Tibial artery (tissue), 4 donors: ENCODE results near the gene APBB2.
A peak's percentile ranks its signal among the peaks of the same experiment; 100 is the strongest.

Experiments used
- DNase-seq, 2 donors: peaks; one replicate each; pipeline ENCODE4 v3.0.0-alpha.2; 2019
- H3K27ac ChIP-seq, 2 donors: fragments of 200-600 bp; sonication (generic) in 1 of 2; 1 replicate in 1 of 2; 2 replicates in 1 of 2; pipeline ENCODE4 v1.5.1; 2018 to 2019; ENCODE audit warnings: mild to moderate bottlenecking in 1 of 2
- H3K27me3 ChIP-seq, 2 donors: fragments of 200-600 bp; sonication (generic) in 1 of 2; one replicate each; pipeline versions ENCODE4 v1.5.1 to v1.6.0; 2016 to 2019
- H3K36me3 ChIP-seq, 3 donors: fragments of 200-600 bp; sonication (generic) in 2 of 3; one replicate each; pipeline ENCODE4 v1.5.1; 2016 to 2019; ENCODE audit warnings: mild to moderate bottlenecking in 2 of 3
- H3K4me1 ChIP-seq, 4 donors: fragments of 200-600 bp; sonication (generic) in 2 of 4; 1 replicate in 3 of 4; 2 replicates in 1 of 4; pipeline ENCODE4 v1.5.1; 2016 to 2019
- H3K4me3 ChIP-seq, 2 donors: fragments of 200-600 bp; sonication (generic) in 1 of 2; 1 replicate in 1 of 2; 2 replicates in 1 of 2; pipeline ENCODE4 v1.5.1; 2018 to 2019; ENCODE audit warnings: mild to moderate bottlenecking in 2 of 2
- H3K9me3 ChIP-seq, 3 donors: fragments of 200-600 bp; sonication (generic) in 1 of 3; one replicate each; pipeline ENCODE4 v1.5.1; 2016 to 2019
- CTCF ChIP-seq, 2 experiments: fragments of 200-600 bp in 1 of 2; fragments of 450-650 bp in 1 of 2; IDR thresholded peaks; one replicate each; pipeline ENCODE4 v1.5.1; 2017 to 2019; ENCODE audit warnings: antibody characterized with exemption in 2 of 2, mild to moderate bottlenecking in 1 of 2, moderate library complexity in 1 of 2
- intact Hi-C: fragments of 100-400 bp; cut with DNase I; formaldehyde crosslinking; loops from one replicate; pipeline ENCODE4 v1.15.0; 2023; ENCODE audit warnings: low total_unique reads

APBB2 gene

GRCh38 chr4:41205854-41206460, 8.4 kb downstream of the APBB2 start:
- H3K27ac ChIP-seq: no peak overlapping the region
- no peak overlapping the region for H3K4me3 ChIP-seq
- DNase-seq: no peak
- H3K27me3 ChIP-seq: no peaks in the 10 kb centered on the region
- peaks cover 0 to 96% (median 45%) of the 10 kb centered on the region in 4 donors for H3K4me1 ChIP-seq
- no peaks in the 10 kb centered on the region for H3K9me3 ChIP-seq
- intact Hi-C loops: no loop called here
- TF ChIP-seq CTCF (IDR thresholded peaks at IDR 0.05): no peak
- no peaks in the 10 kb centered on the region for H3K36me3 ChIP-seq

GRCh38 chr4:41205130-41205529, 9.2 kb downstream of the APBB2 start:
- intact Hi-C loops: no loop called here
- Histone ChIP-seq H3K4me3 (no peak overlapping the region), H3K36me3 (no peaks in the 10 kb centered on the region), H3K27ac (no peak overlapping the region), H3K9me3 (no peaks in the 10 kb centered on the region), H3K4me1 (peaks cover 0 to 96% (median 48%) of the 10 kb centered on the region in 4 donors), H3K27me3 (no peaks in the 10 kb centered on the region)
- TF ChIP-seq CTCF (IDR thresholded peaks at IDR 0.05): no peak
- DNase-seq: no peak

- Histone ChIP-seq H3K4me1 (peaks cover 0 to 96% (median 48%) of the 10 kb centered on the region in 4 donors), H3K9me3 (no peaks in the 10 kb centered on the region), H3K36me3 (no peaks in the 10 kb centered on the region), H3K4me3 (no peak overlapping the region), H3K27me3 (no peaks in the 10 kb centered on the region), H3K27ac (peak overlapping the region; percentile 21 to 30)
- no peak for TF ChIP-seq CTCF (IDR thresholded peaks at IDR 0.05)
- intact Hi-C loops: no loop called here
- DNase-seq: no peak
Measured at GRCh38 chr4:41204400-41204978, 9.9 kb downstream of the APBB2 start.

- H3K4me1 ChIP-seq: peaks cover 0 to 93% (median 46%) of the 10 kb centered on the region in 4 donors
- no peaks in the 10 kb centered on the region for H3K27me3 ChIP-seq
- no peaks in the 10 kb centered on the region for H3K9me3 ChIP-seq
- TF ChIP-seq CTCF (IDR thresholded peaks at IDR 0.05): no peak
- DNase-seq: no peak
- peak overlapping the region; percentile 21 to 30 for H3K27ac ChIP-seq
- no peak overlapping the region for H3K4me3 ChIP-seq
- no peaks in the 10 kb centered on the region for H3K36me3 ChIP-seq
- intact Hi-C loops: no loop called here
Measured at GRCh38 chr4:41203841-41204240, 10.5 kb downstream of the APBB2 start.

- Histone ChIP-seq H3K27me3 (no peaks in the 10 kb centered on the region), H3K4me1 (peaks cover 0 to 85% (median 42%) of the 10 kb centered on the region in 4 donors), H3K27ac (peak overlapping the region; percentile 21 to 30), H3K36me3 (no peaks in the 10 kb centered on the region), H3K4me3 (no peak overlapping the region), H3K9me3 (no peaks in the 10 kb centered on the region)
- TF ChIP-seq CTCF (IDR thresholded peaks at IDR 0.05): no peak
- DNase-seq: no peak
- intact Hi-C loops: no loop called here
Measured at GRCh38 chr4:41202820-41203568, 11.3 kb downstream of the APBB2 start.
